CD14-positive monocyte (primary cell): ENCODE measurements around the gene CHURC1. TPM values are rescaled to one million over a fixed set of nuclear protein-coding genes. Genes with fewer than 3 reads are reported as not detected.
A peak's percentile ranks its signal among the peaks of the same experiment; 100 is the strongest.
"Not testable (repeated sequence)": the region's sequence is repeated elsewhere in the genome, so short reads cannot be mapped to it uniquely, and the experiment has no call there.

Experiments used
- DNase-seq, 3 donors: peaks; one replicate each; pipeline ENCODE4 v3.0.0-alpha.2; 2011 to 2022
- H2AFZ ChIP-seq: 2 replicates; pipeline ENCODE4 v1.6.0; 2012; ENCODE audit warnings: mild to moderate bottlenecking, low read depth, low read length, inconsistent platforms; ENCODE audit not compliant: insufficient read depth, poor library complexity, severe bottlenecking
- H3K27ac ChIP-seq, 2 donors: 1 replicate in 1 of 2; 2 replicates in 1 of 2; pipeline ENCODE4 v1.5.1; 2012 to 2013; ENCODE audit warnings: low read length in 2 of 2, control low read depth in 1 of 2, inconsistent platforms in 1 of 2, low read depth in 1 of 2, mild to moderate bottlenecking in 1 of 2
- H3K27me3 ChIP-seq, 2 donors: one replicate each; pipeline versions ENCODE4 v1.6.0 to v1.6.1; 2011 to 2013; ENCODE audit warnings: low read length in 2 of 2; ENCODE audit not compliant: control insufficient read depth in 2 of 2, insufficient read depth in 2 of 2
- H3K36me3 ChIP-seq, 2 donors: replicated peaks in 1 of 2; 1 replicate in 1 of 2; 2 replicates in 1 of 2; pipeline versions ENCODE4 v1.5.1 to v1.6.1; 2012 to 2013; ENCODE audit warnings: low read length in 2 of 2, control low read depth in 1 of 2, inconsistent platforms in 1 of 2, mild to moderate bottlenecking in 1 of 2; ENCODE audit not compliant: insufficient read depth in 2 of 2, control insufficient read depth in 1 of 2
- H3K4me1 ChIP-seq, 2 donors: 1 replicate in 1 of 2; 2 replicates in 1 of 2; pipeline versions ENCODE4 v1.5.1 to v1.6.1; 2012 to 2013; ENCODE audit warnings: low read length in 2 of 2, control low read depth in 1 of 2, inconsistent platforms in 1 of 2, mild to moderate bottlenecking in 1 of 2, moderate library complexity in 1 of 2; ENCODE audit not compliant: insufficient read depth in 2 of 2, control insufficient read depth in 1 of 2
- H3K4me2 ChIP-seq: replicated peaks from 2 replicates; pipeline ENCODE3; 2012; ENCODE audit warnings: low read length, moderate library complexity, mild to moderate bottlenecking; ENCODE audit not compliant: poor library complexity, severe bottlenecking; ENCODE audit errors: extremely low read depth
- H3K4me3 ChIP-seq, 3 experiments: fragments of 200-600 bp in 1 of 3; sonication (generic) in 1 of 3; replicated peaks in 1 of 3; 1 replicate in 2 of 3; 2 replicates in 1 of 3; pipeline ENCODE4 v1.5.1; 2011 to 2013; ENCODE audit warnings: low read length in 3 of 3, mild to moderate bottlenecking in 3 of 3, control low read depth in 2 of 3, low read depth in 2 of 3, inconsistent platforms in 1 of 3, moderate library complexity in 1 of 3
- H3K79me2 ChIP-seq: 2 replicates; pipeline ENCODE4 v1.6.0; 2012; ENCODE audit warnings: mild to moderate bottlenecking, control low read depth, inconsistent platforms, low read length, moderate library complexity; ENCODE audit not compliant: insufficient read depth
- H3K9ac ChIP-seq: 2 replicates; pipeline ENCODE4 v1.6.0; 2017; ENCODE audit warnings: low read length, mild to moderate bottlenecking; ENCODE audit not compliant: insufficient read depth, poor library complexity, severe bottlenecking
- H3K9me3 ChIP-seq, 2 donors: replicated peaks in 1 of 2; 1 replicate in 1 of 2; 2 replicates in 1 of 2; pipeline versions ENCODE4 v1.5.1 to v1.6.1; 2012 to 2013; ENCODE audit warnings: low read length in 2 of 2, control low read depth in 1 of 2; ENCODE audit not compliant: control insufficient read depth in 1 of 2, insufficient read depth in 1 of 2
- H4K20me1 ChIP-seq: 2 replicates; pipeline ENCODE4 v1.6.0; 2012; ENCODE audit warnings: mild to moderate bottlenecking, low read length, control low read depth, moderate library complexity; ENCODE audit not compliant: insufficient read depth
- H3K27ac Mint-ChIP-seq, 7 donors: one replicate each; pipeline ENCODE4 v1.8.0; 2020; ENCODE audit warnings: mild to moderate bottlenecking in 7 of 7, mixed read lengths in 7 of 7, moderate library complexity in 6 of 7, inconsistent platforms in 2 of 7
- H3K27me3 Mint-ChIP-seq, 3 donors: one replicate each; pipeline ENCODE4 v1.8.0; 2021 to 2022; ENCODE audit warnings: low read depth in 3 of 3, mild to moderate bottlenecking in 3 of 3, mixed read lengths in 3 of 3, moderate library complexity in 3 of 3, inconsistent platforms in 1 of 3
- H3K36me3 Mint-ChIP-seq, 2 donors: one replicate each; pipeline ENCODE4 v1.8.0; 2020; ENCODE audit warnings: mixed read lengths in 2 of 2, inconsistent platforms in 1 of 2, mild to moderate bottlenecking in 1 of 2
- H3K4me1 Mint-ChIP-seq: one replicate; pipeline ENCODE4 v1.8.0; 2020; ENCODE audit warnings: mild to moderate bottlenecking, mixed read lengths
- H3K4me3 Mint-ChIP-seq, 2 donors: one replicate each; pipeline ENCODE4 v1.8.0; 2020; ENCODE audit warnings: mild to moderate bottlenecking in 2 of 2, mixed read lengths in 2 of 2, moderate library complexity in 1 of 2
- H3K9me3 Mint-ChIP-seq, 7 donors: one replicate each; pipeline ENCODE4 v1.8.0; 2020 to 2022; ENCODE audit warnings: mixed read lengths in 7 of 7, mild to moderate bottlenecking in 6 of 7, moderate library complexity in 6 of 7, inconsistent platforms in 2 of 7
- WGBS: methylation state at CpG from one replicate; pipeline ENCODE4 v1.1.5; 2013; ENCODE audit warnings: missing lambda C conversion rate; ENCODE audit not compliant: insufficient coverage; 5-methylcytosine and 5-hydroxymethylcytosine counted together
- intact Hi-C, 2 donors: fragments of 100-400 bp; cut with micrococcal nuclease; formaldehyde crosslinking; loops; one replicate each; pipeline versions ENCODE4 v1.15.0 to v1.15.1; 2023
- polyA plus RNA-seq, 3 donors: library from polyadenylated mRNA; depleted of rRNA in 1 of 3; unstranded in 2 of 3; stranded (reverse) in 1 of 3; fragments of 300-500 nt in 2 of 3; fragments of >200 nt in 1 of 3; fragmentation: Illumina TruSeq in 2 of 3; gene quantifications; 1 replicate in 2 of 3; 2 replicates in 1 of 3; pipeline ENCODE4 v1.2.3, GENCODE V29; 2012 to 2021
- TF ChIP-seq, protein P1 (sequence below): fragments of 200-600 bp; IDR thresholded peaks from one replicate; pipeline ENCODE4 v1.8.0; 2022; ENCODE audit warnings: antibody characterized with exemption, mild to moderate bottlenecking

The CHURC1 gene
- polyA plus RNA-seq, 3 donors, result 31.1 to 98.3 (median 81.2) TPM

GRCh38 chr14:64910847-64911495, 3.3 kb upstream of the CHURC1 start:
- Histone ChIP-seq H2AFZ (no peak overlapping the region), H3K27me3 (peaks cover 0 to 2% of the 10 kb centered on the region in 2 donors), H3K4me1 (peaks cover 20 to 26% of the 10 kb centered on the region in 2 donors), H4K20me1 (peaks cover under 1% of the 10 kb centered on the region), H3K36me3 (no peaks in the 10 kb centered on the region), H3K27ac (no peak overlapping the region), H3K9me3 (no peaks in the 10 kb centered on the region), H3K79me2 (peaks cover 17% of the 10 kb centered on the region), H3K4me2 (no peak overlapping the region), H3K9ac (no peak overlapping the region), H3K4me3 (no peak overlapping the region)
- WGBS, result 58% methylated on average over 2 of the region's 3 CpGs
- no peaks in the 10 kb centered on the region for H3K36me3 Mint-ChIP-seq
- DNase-seq, result no peak
- H3K4me1 Mint-ChIP-seq, result peaks cover 22% of the 10 kb centered on the region
- TF ChIP-seq, protein P1, sequence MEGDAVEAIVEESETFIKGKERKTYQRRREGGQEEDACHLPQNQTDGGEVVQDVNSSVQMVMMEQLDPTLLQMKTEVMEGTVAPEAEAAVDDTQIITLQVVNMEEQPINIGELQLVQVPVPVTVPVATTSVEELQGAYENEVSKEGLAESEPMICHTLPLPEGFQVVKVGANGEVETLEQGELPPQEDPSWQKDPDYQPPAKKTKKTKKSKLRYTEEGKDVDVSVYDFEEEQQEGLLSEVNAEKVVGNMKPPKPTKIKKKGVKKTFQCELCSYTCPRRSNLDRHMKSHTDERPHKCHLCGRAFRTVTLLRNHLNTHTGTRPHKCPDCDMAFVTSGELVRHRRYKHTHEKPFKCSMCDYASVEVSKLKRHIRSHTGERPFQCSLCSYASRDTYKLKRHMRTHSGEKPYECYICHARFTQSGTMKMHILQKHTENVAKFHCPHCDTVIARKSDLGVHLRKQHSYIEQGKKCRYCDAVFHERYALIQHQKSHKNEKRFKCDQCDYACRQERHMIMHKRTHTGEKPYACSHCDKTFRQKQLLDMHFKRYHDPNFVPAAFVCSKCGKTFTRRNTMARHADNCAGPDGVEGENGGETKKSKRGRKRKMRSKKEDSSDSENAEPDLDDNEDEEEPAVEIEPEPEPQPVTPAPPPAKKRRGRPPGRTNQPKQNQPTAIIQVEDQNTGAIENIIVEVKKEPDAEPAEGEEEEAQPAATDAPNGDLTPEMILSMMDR, result peak; percentile 35
- no peak overlapping the region for H3K27ac Mint-ChIP-seq
- peaks cover 6 to 11% (median 10%) of the 10 kb centered on the region in 3 donors for H3K27me3 Mint-ChIP-seq
- no peak overlapping the region for H3K4me3 Mint-ChIP-seq
- intact Hi-C loops, result loop anchor here (10.0 kb wide), 3 partner anchors 74 to 256 kb away; partner anchors contain the start of genes FNTB (in 2 of the 2) and MAX (in 2 of the 2)
- peaks cover 0 to 2% (median 0%) of the 10 kb centered on the region in 7 donors for H3K9me3 Mint-ChIP-seq

DNA sequence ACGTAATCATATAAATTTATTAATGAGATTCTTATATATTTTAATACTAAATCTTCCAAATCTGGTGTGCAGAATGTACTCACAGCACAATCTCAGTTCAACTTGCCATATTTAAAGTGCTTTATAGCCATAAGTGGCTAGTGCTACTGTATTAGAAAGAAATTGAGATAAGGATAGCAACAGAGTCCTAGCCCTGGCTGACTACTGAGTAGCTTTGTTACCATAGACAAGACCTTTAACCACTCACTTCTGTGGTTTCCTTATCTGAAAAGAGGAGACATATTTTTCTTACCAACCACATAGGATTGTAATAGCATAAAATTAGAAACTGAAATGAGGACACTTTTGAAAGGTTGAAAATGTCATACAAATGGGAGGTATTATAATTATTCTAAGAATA, 2.0 kb upstream of the CHURC1 start:
- peaks cover 0 to 2% (median 0%) of the 10 kb centered on the region in 7 donors for H3K9me3 Mint-ChIP-seq
- no peak for DNase-seq
- H3K79me2 ChIP-seq, result peaks cover 30% of the 10 kb centered on the region
- no CpG with 5 or more reads among the region's 1 CpG for WGBS
- H3K27ac ChIP-seq, result no peak overlapping the region
- no peak overlapping the region for H3K27ac Mint-ChIP-seq
- no peak overlapping the region for H3K4me3 ChIP-seq
- H3K27me3 ChIP-seq, result peaks cover 0 to 2% of the 10 kb centered on the region in 2 donors
- H3K36me3 Mint-ChIP-seq, result peaks cover 2 to 3% of the 10 kb centered on the region in 2 donors
- TF ChIP-seq, protein P1, result no peak
- no peaks in the 10 kb centered on the region for H3K36me3 ChIP-seq
- H4K20me1 ChIP-seq, result peaks cover 13% of the 10 kb centered on the region
- H3K27me3 Mint-ChIP-seq, result peaks cover 6 to 8% (median 6%) of the 10 kb centered on the region in 3 donors
- H3K9ac ChIP-seq, result no peak overlapping the region
- H3K4me1 ChIP-seq, result peaks cover 21 to 24% of the 10 kb centered on the region in 2 donors
- intact Hi-C loops, result loop anchor here (10.0 kb wide), 3 partner anchors 73 to 257 kb away; partner anchors contain the start of genes FNTB (in 2 of the 2) and MAX (in 2 of the 2)
- H3K4me3 Mint-ChIP-seq, result no peak overlapping the region
- no peak overlapping the region for H3K4me2 ChIP-seq
- H3K9me3 ChIP-seq, result no peaks in the 10 kb centered on the region
- H2AFZ ChIP-seq, result no peak overlapping the region
- peaks cover 22% of the 10 kb centered on the region for H3K4me1 Mint-ChIP-seq

DNA sequence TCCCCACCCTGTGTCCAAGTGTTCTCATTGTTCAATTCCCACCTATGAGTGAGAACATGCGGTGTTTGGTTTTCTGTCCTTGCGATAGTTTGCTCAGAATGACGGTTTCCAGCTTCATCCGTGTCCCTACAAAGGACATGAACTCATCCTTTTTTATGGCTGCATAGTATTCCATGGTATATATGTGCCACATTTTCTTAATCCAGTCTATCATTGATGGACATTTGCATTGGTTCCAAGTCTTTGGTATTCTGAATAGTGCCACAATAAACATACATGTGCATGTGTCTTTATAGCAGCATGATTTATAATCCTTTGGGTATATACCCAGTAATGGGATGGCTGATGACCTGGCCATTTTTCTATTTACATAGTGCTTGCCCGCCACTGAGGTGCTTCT, 778 bp upstream of the CHURC1 start:
- not testable (repeated sequence) for H3K36me3 Mint-ChIP-seq, H3K27me3 ChIP-seq, H3K9me3 ChIP-seq, H3K27me3 Mint-ChIP-seq, DNase-seq, H3K27ac ChIP-seq, H3K9me3 Mint-ChIP-seq, H3K36me3 ChIP-seq, H3K9ac ChIP-seq
- peaks cover 26% of the 10 kb centered on the region for H4K20me1 ChIP-seq
- H3K4me1 ChIP-seq, result peaks cover 21 to 24% of the 10 kb centered on the region in 2 donors
- H2AFZ ChIP-seq, result peak overlapping the region; percentile 92
- H3K27ac Mint-ChIP-seq, result peak overlapping the region in 6 of 7 donors; percentile 92 to 97 (median 95)
- H3K4me1 Mint-ChIP-seq, result peaks cover 26% of the 10 kb centered on the region
- peaks cover 42% of the 10 kb centered on the region for H3K79me2 ChIP-seq
- intact Hi-C loops, result loop anchor here (10.0 kb wide), 3 partner anchors 71 to 259 kb away; partner anchors contain the start of genes FNTB (in 2 of the 2) and MAX (in 2 of the 2)
- H3K4me3 Mint-ChIP-seq, result peak overlapping the region in 1 of 2 donors; percentile 81
- peak overlapping the region in 1 of 3 experiments; percentile 89 for H3K4me3 ChIP-seq
- no CpG with 5 or more reads among the region's 5 CpGs for WGBS
- H3K4me2 ChIP-seq, result peak overlapping the region; percentile 91
